ENCODE data around the gene GRIK3.

The GRIK3 gene

DNA sequence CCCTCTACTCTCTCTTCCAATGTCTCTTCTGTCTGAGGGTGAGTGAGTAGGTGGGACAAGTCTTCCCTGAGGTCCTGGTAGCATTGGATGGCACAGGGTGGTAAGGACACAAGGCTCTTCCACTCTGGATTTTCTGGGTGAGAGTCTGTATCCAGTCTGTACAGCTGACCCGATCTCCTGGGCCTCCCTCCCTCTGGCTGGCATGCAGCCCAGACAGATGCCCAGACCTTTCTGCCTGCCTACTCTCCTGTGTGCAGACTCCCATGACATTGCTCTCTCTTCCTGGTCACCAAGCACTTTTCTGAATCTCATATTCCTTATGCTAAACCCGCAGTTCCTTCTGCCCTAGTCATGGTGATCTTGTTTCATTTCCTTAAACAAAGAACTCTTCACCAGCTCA is 100.3 kb downstream of the GRIK3 start:
- no peak overlapping the region for H3K4me3 ChIP-seq (ENCODE audit: low read depth, low read length)
- ChIA-PET POLR2A (no interaction called here), CTCF (no interaction called here)
- TF ChIP-seq, protein P1, sequence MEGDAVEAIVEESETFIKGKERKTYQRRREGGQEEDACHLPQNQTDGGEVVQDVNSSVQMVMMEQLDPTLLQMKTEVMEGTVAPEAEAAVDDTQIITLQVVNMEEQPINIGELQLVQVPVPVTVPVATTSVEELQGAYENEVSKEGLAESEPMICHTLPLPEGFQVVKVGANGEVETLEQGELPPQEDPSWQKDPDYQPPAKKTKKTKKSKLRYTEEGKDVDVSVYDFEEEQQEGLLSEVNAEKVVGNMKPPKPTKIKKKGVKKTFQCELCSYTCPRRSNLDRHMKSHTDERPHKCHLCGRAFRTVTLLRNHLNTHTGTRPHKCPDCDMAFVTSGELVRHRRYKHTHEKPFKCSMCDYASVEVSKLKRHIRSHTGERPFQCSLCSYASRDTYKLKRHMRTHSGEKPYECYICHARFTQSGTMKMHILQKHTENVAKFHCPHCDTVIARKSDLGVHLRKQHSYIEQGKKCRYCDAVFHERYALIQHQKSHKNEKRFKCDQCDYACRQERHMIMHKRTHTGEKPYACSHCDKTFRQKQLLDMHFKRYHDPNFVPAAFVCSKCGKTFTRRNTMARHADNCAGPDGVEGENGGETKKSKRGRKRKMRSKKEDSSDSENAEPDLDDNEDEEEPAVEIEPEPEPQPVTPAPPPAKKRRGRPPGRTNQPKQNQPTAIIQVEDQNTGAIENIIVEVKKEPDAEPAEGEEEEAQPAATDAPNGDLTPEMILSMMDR (IDR thresholded peaks at IDR 0.05; ENCODE audit: insufficient read depth, low read length, missing control alignments) = no peak
- no peak for DNase-seq (ENCODE audit: low read depth, low spot score)

DNA sequence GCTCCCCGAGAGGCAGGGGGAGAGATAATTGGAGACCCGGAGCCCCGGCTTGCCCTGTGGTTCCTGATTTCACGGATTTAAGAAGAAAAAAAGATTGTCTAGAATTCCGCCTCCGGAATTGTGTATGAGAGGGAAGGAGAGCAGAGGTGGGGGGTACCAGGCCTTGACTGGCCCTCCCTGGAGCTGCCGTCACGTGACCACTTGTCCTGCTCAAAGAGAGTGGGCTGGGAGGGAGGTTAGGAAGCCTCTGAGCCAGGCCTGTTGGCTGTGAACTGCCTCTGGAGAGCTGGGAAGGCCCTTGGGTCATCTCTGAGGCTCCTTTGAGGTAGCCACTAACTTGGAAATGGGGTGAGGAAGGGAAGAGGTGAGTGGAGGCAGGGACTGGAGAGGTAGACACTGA is 106.5 kb downstream of the GRIK3 start:
- TF ChIP-seq, protein P1 (IDR thresholded peaks at IDR 0.05; ENCODE audit: insufficient read depth, low read length, missing control alignments) = no peak
- ChIA-PET CTCF (no interaction called here), POLR2A (no interaction called here)
- no peak for DNase-seq (ENCODE audit: low read depth, low spot score)
- H3K4me3 ChIP-seq (ENCODE audit: low read depth, low read length) = no peak overlapping the region

DNA sequence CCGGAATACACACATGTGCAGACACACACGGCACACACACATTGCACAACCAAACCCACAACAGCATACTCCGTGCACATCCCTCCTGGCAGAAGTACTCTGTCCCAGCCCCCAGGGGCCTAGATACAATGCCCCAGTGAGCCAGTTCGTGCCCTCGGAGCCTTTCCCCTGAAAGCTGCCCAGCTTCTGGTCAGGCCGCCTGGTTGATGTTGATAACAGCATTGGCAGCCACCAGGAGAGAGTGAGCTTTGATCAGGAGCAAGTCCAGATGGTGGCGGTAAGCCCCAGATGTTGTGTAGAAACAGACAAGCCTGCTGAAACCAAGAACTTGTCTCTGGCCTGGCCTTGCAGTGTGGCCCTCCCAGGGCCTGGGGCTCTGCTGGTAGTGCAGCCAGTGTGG is 109.1 kb downstream of the GRIK3 start:
- POLR2A ChIA-PET = no interaction called here
- no peak for DNase-seq (ENCODE audit: low read depth, low spot score)
- TF ChIP-seq, protein P1 (IDR thresholded peaks at IDR 0.05; ENCODE audit: insufficient read depth, low read length, missing control alignments) = no peak
- no peak overlapping the region for H3K4me3 ChIP-seq (ENCODE audit: low read depth, low read length)
- CTCF ChIA-PET = no interaction called here

DNA sequence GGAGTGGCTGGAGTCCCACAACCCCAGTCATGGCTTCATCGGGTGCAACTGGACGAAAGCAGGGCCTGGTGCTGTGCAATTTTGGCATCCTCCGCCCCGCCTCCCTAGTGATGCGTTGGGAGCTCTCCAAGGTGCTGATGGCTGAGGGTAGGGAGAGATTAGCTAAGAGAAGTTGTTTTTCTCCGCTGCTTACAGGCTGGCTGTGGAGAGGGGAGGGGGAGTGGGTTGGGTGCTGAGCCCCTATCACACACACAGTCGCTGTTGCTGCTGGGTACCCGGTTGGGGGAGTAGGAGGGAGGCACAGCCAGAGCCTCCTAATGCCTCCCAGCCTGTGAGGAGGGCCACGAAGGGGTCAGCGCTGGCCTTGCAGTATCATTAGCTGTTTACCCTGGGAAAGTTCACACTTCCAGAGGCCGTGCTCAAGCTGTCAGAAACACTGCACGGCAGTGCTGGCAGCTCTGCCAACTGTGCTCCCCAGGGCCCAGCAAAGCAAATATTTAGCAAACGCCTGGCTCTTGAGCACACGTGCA is 110.0 kb downstream of the GRIK3 start:
- ChIA-PET CTCF (no interaction called here), POLR2A (no interaction called here)
- TF ChIP-seq, protein P1 (IDR thresholded peaks at IDR 0.05; ENCODE audit: insufficient read depth, low read length, missing control alignments) = no peak
- no peak overlapping the region for H3K4me3 ChIP-seq (ENCODE audit: low read depth, low read length)
- no peak for DNase-seq (ENCODE audit: low read depth, low spot score)

DNA sequence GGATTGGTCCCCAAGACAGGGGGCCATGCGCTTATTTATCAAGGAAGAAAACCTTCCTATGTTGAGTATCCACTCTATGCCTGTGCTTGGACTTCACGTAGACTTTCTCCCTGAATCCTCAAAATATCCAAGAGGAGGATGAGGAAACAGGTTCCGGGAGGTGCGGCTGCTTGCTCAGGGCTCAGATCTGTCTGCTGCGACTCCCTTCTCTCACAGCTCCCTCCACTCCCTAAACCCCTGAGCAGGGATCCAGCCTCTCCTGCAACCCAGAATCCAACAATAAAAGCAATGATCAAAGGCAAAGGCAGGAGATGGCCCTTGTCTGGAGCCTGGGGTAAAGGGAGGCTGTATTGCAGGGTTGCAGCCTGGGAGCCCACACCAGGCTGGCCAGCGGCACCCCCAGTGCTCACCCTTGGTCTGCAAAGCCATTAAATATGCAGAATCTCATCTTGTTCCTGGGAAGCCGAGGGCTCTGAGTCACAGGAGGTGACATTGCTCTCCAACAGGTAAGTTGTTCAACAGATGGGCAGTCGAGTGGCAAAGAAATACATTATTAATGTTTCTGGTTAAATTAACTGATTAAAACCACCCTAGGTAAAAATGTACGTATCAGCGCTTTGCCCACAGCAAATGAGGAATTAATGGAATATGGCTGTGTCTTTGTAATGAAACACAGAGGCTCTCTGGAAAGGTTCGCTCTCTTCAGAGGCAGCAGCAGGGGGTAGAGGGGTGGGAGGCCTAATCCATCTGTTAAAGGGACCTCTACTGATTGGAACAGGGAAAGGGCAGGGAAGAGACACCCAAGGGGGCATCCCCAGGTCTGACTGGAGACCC is 111.5 kb downstream of the GRIK3 start:
- CTCF ChIA-PET = no interaction called here
- H3K4me3 ChIP-seq (ENCODE audit: low read depth, low read length) = no peak overlapping the region
- no peak for DNase-seq (ENCODE audit: low read depth, low spot score)
- POLR2A ChIA-PET = no interaction called here
- TF ChIP-seq, protein P1 (IDR thresholded peaks at IDR 0.05; ENCODE audit: insufficient read depth, low read length, missing control alignments) = no peak

DNA sequence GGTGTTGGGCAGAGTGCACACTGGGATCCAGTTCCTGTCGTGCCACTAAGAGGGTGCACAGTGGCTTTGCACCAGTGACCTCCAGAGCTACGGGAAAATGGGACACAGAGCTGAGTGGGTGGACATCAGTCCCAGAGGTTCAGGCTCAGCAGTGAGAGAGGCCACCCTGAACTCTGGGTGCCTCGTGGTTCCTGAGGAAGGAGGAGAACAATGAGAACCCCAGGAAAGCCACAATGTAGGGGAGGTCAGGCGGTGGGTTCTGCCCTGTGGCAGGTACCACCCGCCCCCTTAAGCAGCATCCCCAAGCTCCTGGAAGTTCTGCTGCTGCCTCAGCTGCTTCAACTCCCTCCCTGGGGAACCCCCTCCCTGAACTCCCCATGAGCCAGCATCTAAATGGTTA is 112.2 kb downstream of the GRIK3 start:
- TF ChIP-seq, protein P1 (IDR thresholded peaks at IDR 0.05; ENCODE audit: insufficient read depth, low read length, missing control alignments) = no peak
- CTCF ChIA-PET = no interaction called here
- no peak overlapping the region for H3K4me3 ChIP-seq (ENCODE audit: low read depth, low read length)
- DNase-seq (ENCODE audit: low read depth, low spot score) = no peak
- POLR2A ChIA-PET = no interaction called here
